ENCODE data around the gene SSU72.

- no peak for TF ChIP-seq CTCF (IDR thresholded peaks at IDR 0.05; ENCODE audit: borderline replicate concordance, extremely low read depth, low read length, poor library complexity, severe bottlenecking)
- TF ChIP-seq EZH2 (IDR thresholded peaks at IDR 0.05; ENCODE audit: borderline replicate concordance, low read depth, low read length, severe bottlenecking), result no peak
Measured at GRCh38 chr1:1577367-1578011, 2.8 kb upstream of the SSU72 start.
